HepG2 (cell line): ENCODE measurements around the gene ST3GAL4. TPM values are rescaled to one million over a fixed set of nuclear protein-coding genes. Genes with fewer than 3 reads are reported as not detected.

ENCODE experiments used
- BCL6 ChIP-seq: IDR thresholded peaks from 2 replicates; pipeline ENCODE4 v1.6.1; 2016; ENCODE audit warnings: missing genetic modification reagents, missing compliant biosample characterization
- CHD2 ChIP-seq: IDR thresholded peaks from 2 replicates; pipeline ENCODE4 v1.6.1; 2011; ENCODE audit warnings: low read depth, low read length, improper control_type of control experiment
- CREBL2 ChIP-seq: sonication (generic); formaldehyde crosslinking; IDR thresholded peaks from 2 replicates; pipeline ENCODE4 v1.8.1; 2023; ENCODE audit warnings: missing genetic modification reagents, mild to moderate bottlenecking, borderline replicate concordance
- HDAC1 ChIP-seq: sonication (generic); formaldehyde crosslinking; IDR thresholded peaks from 2 replicates; pipeline ENCODE4 v1.5.1; 2020; ENCODE audit warnings: mild to moderate bottlenecking, missing genetic modification reagents
- HMGXB3 ChIP-seq: sonication (generic); formaldehyde crosslinking; IDR thresholded peaks from 2 replicates; pipeline ENCODE4 v1.4.0; 2020; ENCODE audit warnings: missing genetic modification reagents, borderline replicate concordance
- ZC3H4 ChIP-seq: sonication (generic); formaldehyde crosslinking; IDR thresholded peaks from 2 replicates; pipeline ENCODE4 v1.4.0; 2020; ENCODE audit warnings: missing genetic modification reagents, borderline replicate concordance
- ZNF143 ChIP-seq: sonication (generic); formaldehyde crosslinking; IDR thresholded peaks from 2 replicates; pipeline ENCODE4 v1.4.0; 2020; ENCODE audit warnings: missing genetic modification reagents
- ZNF317 ChIP-seq: sonication (generic); formaldehyde crosslinking; IDR thresholded peaks from 2 replicates; pipeline ENCODE4 v1.5.0; 2020; ENCODE audit warnings: mild to moderate bottlenecking, missing genetic modification reagents
- ZNF775 ChIP-seq: sonication (generic); formaldehyde crosslinking; IDR thresholded peaks from 2 replicates; pipeline ENCODE4 v1.4.0; 2020; ENCODE audit warnings: missing genetic modification reagents, mild to moderate bottlenecking, moderate library complexity, borderline replicate concordance
- ZNF878 ChIP-seq: sonication (generic); formaldehyde crosslinking; IDR thresholded peaks from 2 replicates; pipeline ENCODE4 v1.8.1; 2023; ENCODE audit warnings: mild to moderate bottlenecking, missing genetic modification reagents, moderate library complexity
- polyA plus RNA-seq, 8 experiments: library from polyadenylated mRNA; depleted of rRNA in 3 of 8; stranded (reverse) in 7 of 8; unstranded in 1 of 8; fragments of >200 nt; fragmentation: Illumina TruSeq in 4 of 8; extraction: Trizol in 4 of 8; gene quantifications; 2 replicates each; pipeline versions ENCODE4 v1.2.1 to v1.2.3, GENCODE V29; 2011 to 2016; ENCODE audit warnings: low read depth in 4 of 8, missing spikeins in 1 of 8, mixed read lengths in 1 of 8; ENCODE audit not compliant: insufficient read depth in 1 of 8
- total RNA-seq, 5 experiments: library from RNA; depleted of rRNA; stranded (reverse); fragments of >200 nt; fragmentation: Illumina TruSeq; extraction: Trizol; gene quantifications; 2 replicates each; pipeline ENCODE4 v1.2.3, GENCODE V29; 2016; ENCODE audit warnings: low read depth in 1 of 5
- TF ChIP-seq, protein P1 (sequence below): IDR thresholded peaks from 2 replicates; pipeline ENCODE4 v1.6.1; 2016; ENCODE audit warnings: mild to moderate bottlenecking

ST3GAL4 gene
- total and polyA plus RNA-seq, 2 of the 13 experiments (the other 11 are each of a cell fraction or from before 2014, with no cell fraction given), result 9.1 to 13.3 TPM

DNA sequence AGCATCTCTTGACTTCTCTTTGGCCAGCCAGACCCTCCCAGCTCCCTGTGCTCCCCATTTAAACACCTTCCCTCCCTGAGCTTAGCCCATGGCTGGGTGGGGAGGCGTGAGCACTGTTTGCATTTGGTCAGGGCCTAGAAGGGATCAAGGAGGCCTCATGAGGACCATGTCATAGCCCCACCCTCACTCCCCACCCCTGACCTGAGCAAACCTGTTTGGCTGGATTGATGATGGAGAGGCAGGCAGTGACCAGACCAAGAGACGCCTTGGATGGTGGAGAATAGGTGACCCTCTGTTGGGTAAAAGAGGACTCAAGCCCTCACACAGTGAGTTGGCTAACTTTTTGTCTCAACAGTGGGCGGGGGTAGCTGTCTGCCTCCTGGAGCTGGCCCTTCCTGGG is 49.9 kb downstream of the ST3GAL4 start (continued):
- TF ChIP-seq HMGXB3 (CRISPR knock-in tag) (no peak), ZC3H4 (CRISPR knock-in tag) (no peak), ZNF878 (CRISPR knock-in tag) (no peak), ZNF775 (no peak), CHD2 (no peak), HDAC1 (CRISPR knock-in tag) (no peak), ZNF317 (CRISPR knock-in tag) (no peak), BCL6 (CRISPR knock-in tag) (no peak), ZNF143 (no peak), CREBL2 (CRISPR knock-in tag) (no peak)
- TF ChIP-seq, protein P1, sequence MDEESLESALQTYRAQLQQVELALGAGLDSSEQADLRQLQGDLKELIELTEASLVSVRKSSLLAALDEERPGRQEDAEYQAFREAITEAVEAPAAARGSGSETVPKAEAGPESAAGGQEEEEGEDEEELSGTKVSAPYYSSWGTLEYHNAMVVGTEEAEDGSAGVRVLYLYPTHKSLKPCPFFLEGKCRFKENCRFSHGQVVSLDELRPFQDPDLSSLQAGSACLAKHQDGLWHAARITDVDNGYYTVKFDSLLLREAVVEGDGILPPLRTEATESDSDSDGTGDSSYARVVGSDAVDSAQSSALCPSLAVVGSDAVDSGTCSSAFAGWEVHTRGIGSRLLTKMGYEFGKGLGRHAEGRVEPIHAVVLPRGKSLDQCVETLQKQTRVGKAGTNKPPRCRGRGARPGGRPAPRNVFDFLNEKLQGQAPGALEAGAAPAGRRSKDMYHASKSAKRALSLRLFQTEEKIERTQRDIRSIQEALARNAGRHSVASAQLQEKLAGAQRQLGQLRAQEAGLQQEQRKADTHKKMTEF (CRISPR knock-in tag), result no peak
- TF ChIP-seq, all 625 proteins: peak for 0
